Measurements from ENCODE around the gene PAAF1.

The PAAF1 gene, protein sequence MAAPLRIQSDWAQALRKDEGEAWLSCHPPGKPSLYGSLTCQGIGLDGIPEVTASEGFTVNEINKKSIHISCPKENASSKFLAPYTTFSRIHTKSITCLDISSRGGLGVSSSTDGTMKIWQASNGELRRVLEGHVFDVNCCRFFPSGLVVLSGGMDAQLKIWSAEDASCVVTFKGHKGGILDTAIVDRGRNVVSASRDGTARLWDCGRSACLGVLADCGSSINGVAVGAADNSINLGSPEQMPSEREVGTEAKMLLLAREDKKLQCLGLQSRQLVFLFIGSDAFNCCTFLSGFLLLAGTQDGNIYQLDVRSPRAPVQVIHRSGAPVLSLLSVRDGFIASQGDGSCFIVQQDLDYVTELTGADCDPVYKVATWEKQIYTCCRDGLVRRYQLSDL

DNA sequence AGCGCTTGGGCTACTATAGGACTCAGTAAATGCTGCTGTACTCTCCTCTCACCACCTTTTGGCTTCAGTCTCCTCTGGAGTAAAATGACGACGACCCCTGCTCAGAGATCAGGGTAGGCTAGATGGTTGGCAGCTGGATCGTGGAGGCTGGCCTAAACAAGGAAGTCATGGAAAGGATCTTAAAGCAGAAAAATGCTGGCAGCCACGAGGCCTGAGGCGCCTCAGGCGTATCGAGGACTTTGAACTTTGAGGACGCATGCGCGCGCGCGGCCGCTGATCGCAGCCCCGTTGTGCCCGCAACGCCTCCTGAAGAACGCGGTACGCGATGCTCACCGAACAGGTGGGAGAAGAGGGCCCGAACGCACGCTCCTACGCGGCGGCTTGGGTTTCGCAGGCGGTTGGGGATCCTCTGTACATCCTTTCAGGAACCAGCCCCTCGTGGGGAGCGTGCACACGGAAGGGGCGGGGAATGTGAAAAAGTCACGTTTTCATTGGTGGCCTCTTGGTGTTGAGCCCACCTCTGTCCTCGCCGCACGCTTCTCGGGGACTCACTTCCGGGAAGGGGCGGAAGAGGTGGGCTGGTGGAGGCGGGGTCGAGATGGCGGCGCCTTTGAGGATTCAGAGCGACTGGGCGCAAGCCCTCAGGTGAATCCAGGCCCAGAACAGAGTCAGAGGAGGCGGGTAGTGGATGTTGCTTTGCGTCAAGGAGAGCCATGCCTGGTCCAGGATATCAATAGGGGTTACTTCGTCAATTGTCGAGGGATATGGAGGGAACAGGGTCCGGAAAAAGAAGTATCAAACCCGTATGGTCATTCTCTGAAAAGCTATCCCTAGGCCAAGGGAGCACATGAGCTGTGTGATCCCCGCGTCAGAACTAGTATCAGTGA, at the start of gene PAAF1, which contains the start of gene COA4:
TSS of gene PAAF1 (plus strand) at position 576 of the 887 bp plus-strand sequence. CDS start at position 599, 23 bp downstream.
TSS of gene COA4 (minus strand) at position 423 of the 887 bp plus-strand sequence. CDS start 3,468 bp downstream, outside the sequence.
- peak; percentile 95 to 96 for DNase-seq (ENCODE audit: low read depth in 2 of 2)
- H3K4me3 ChIP-seq (replicated peaks in 1 of 2; ENCODE audit: low read depth in 2 of 2, low read length in 2 of 2) = peak within 1 kb of the TSS; percentile 81 to 94
- TF ChIP-seq, protein P1, sequence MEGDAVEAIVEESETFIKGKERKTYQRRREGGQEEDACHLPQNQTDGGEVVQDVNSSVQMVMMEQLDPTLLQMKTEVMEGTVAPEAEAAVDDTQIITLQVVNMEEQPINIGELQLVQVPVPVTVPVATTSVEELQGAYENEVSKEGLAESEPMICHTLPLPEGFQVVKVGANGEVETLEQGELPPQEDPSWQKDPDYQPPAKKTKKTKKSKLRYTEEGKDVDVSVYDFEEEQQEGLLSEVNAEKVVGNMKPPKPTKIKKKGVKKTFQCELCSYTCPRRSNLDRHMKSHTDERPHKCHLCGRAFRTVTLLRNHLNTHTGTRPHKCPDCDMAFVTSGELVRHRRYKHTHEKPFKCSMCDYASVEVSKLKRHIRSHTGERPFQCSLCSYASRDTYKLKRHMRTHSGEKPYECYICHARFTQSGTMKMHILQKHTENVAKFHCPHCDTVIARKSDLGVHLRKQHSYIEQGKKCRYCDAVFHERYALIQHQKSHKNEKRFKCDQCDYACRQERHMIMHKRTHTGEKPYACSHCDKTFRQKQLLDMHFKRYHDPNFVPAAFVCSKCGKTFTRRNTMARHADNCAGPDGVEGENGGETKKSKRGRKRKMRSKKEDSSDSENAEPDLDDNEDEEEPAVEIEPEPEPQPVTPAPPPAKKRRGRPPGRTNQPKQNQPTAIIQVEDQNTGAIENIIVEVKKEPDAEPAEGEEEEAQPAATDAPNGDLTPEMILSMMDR (IDR thresholded peaks at IDR 0.05; ENCODE audit: low read depth, low read length) = no peak

DNA sequence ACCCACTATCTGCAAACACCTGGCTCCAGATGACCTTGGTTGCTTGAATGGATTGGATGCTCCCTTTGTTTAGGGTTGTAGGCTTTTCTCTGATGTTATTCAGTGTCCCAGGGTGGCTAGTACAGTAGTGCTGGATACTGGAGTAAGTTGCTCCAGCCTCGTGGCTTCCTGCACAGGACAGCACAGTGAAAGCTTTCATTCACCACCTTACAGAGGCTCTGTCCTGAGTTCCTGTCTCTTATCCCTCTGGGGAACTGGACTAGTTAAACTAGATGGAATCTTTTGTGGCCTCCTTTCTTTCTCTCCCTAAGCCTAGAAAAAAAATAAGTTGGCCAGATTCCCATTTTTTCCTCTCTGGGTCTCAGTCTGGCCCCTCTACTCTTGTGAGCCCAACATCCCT, 46.5 kb upstream of the PAAF1 start:
- no peak for DNase-seq (ENCODE audit: low read depth in 2 of 2)
- no peak overlapping the region for H3K4me3 ChIP-seq (replicated peaks in 1 of 2; ENCODE audit: low read depth in 2 of 2, low read length in 2 of 2)
- TF ChIP-seq, protein P1 (IDR thresholded peaks at IDR 0.05; ENCODE audit: low read depth, low read length) = no peak

DNA sequence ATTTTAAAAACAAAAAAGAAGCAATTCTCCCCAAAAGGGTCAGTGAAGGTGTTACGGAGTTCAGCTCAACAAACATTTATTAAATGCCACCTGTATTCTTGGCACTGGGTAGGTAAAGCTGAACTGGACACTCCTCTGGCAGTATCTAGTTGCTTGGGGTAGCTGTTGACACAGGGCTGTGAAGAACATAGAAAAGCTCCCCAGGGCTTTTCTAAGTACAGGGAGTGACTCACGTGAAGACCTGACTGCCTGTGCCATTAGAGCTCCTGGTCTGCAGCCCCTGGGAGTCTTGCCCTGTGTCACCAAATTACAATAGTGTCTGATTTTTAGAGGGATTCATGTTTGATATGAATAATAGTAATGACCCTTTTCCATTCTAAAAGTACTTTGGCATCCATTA, 43.7 kb upstream of the PAAF1 start:
- no peak for DNase-seq (ENCODE audit: low read depth in 2 of 2)
- TF ChIP-seq, protein P1 (IDR thresholded peaks at IDR 0.05; ENCODE audit: low read depth, low read length) = no peak
- H3K4me3 ChIP-seq (replicated peaks in 1 of 2; ENCODE audit: low read depth in 2 of 2, low read length in 2 of 2) = no peak overlapping the region

DNA sequence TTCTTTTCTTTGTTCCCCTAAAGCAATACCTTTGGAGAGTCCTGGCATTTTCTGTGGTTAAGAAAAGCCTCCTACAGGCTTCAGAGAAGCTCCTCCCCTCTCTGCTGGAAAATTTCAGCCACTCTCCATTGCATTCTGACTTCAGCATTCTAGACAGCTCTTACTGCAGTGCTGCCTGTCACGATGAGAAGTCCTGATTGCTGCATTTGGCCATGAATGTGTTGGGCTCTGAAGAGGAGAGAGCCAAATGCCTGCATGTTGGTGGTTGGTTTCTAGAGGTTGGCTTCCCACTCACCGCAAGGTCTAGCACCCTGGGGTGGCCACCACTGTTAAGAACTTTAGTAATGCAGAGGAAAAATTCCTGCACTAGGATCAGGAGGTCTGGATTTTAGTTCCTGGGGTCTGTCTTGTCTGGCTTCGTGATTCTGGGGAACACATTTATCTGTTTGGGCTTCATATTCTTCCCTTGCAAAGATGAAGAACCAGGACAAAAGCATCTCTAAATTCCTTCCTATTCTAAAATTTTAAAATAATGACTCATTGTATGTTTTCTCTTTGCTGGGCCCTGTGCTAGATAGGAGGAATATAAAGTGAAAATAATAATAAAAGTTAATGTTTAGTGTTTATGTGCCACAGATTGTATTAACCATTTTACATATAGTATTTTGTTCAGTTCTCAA, 38.2 kb upstream of the PAAF1 start:
- DNase-seq (ENCODE audit: low read depth in 2 of 2) = peak in 1 of 2 donors; percentile 53
- TF ChIP-seq, protein P1 (IDR thresholded peaks at IDR 0.05; ENCODE audit: low read depth, low read length) = no peak
- H3K4me3 ChIP-seq (replicated peaks in 1 of 2; ENCODE audit: low read depth in 2 of 2, low read length in 2 of 2) = no peak overlapping the region

DNA sequence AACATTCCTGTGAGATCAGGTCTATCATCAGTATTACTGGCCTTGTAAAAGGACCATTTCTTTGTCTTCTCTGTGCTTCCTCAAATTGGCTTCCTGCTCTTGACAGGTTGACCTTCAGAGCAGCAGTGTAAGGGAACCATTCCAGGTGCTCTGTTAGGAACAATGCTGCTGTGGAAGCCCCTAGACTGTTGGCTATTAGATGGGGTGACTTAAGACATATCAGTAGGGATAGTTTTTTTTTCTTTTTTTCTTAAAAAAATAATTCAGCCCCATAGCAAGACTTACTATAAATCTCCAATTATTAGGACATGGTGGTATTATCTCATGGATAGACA, 37.7 kb upstream of the PAAF1 start:
- TF ChIP-seq, protein P1 (IDR thresholded peaks at IDR 0.05; ENCODE audit: low read depth, low read length) = no peak
- no peak overlapping the region for H3K4me3 ChIP-seq (replicated peaks in 1 of 2; ENCODE audit: low read depth in 2 of 2, low read length in 2 of 2)
- DNase-seq (ENCODE audit: low read depth in 2 of 2) = no peak

DNA sequence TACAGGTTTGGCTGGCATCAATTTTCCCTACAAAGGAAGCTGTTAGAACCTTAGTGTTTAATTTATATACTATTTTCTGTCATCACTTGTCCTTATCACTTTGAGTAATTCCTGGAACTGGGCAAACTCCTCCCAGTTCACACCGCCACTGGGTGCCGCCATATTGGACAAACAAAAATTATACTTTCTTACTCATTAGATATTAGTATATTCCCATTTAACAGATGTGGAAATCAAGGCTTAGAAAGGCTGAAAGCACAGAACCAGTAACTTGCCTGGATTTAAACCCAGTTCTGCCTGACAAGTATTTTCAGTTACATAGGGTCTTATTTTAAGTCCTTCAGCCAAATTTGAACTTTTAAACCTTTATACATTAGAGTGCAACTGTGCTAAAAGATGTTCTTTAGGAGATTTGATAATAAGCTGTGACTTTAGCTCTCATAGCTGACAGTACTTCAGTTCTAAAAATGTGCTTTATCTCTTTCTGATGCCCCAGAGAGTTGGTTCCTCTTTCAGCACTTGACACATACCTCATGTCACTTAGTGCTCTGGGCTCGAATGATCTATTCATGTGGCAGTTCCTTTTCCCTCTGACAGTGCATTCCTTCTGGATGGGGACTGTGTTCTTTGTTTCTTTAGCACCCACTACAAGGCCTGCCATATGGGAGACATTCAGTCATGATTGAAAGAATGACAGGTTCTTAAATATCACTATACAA, 25.6 kb upstream of the PAAF1 start:
- no peak overlapping the region for H3K4me3 ChIP-seq (replicated peaks in 1 of 2; ENCODE audit: low read depth in 2 of 2, low read length in 2 of 2)
- TF ChIP-seq, protein P1 (IDR thresholded peaks at IDR 0.05; ENCODE audit: low read depth, low read length) = no peak
- DNase-seq (ENCODE audit: low read depth in 2 of 2) = no peak

Measured in cardiac fibroblast (primary cell).